Left colon (tissue), 2 donors: ENCODE measurements around the gene DESI1. TPM values are rescaled to one million over a fixed set of nuclear protein-coding genes. Genes with fewer than 3 reads are reported as not detected.
"Not testable (repeated sequence)": the region's sequence is repeated elsewhere in the genome, so short reads cannot be mapped to it uniquely, and the experiment has no call there.

Source experiments
- ATAC-seq: fragments of 200-7000 bp; cut with Tn5 transposase; one replicate; pipeline ENCODE4 v1.9.1; 2020; ENCODE audit warnings: mild to moderate bottlenecking, moderate library complexity
- DNase-seq, 2 donors: peaks; one replicate each; pipeline ENCODE4 v3.0.0-alpha.2; 2020
- intact Hi-C, 2 donors: fragments of 100-400 bp; cut with DNase I in 1 of 2; cut with micrococcal nuclease in 1 of 2; formaldehyde crosslinking; loops; one replicate each; pipeline versions ENCODE4 v1.11.2 to v1.14.0; 2022; cut with DNase I, micrococcal nuclease
- total RNA-seq, 2 donors: library from RNA; stranded (reverse); fragmentation: NEBNext Ultra II Directional; extraction: Animal tissue kit (Norgen Biotek cat#: 25700); gene quantifications; one replicate each; pipeline ENCODE4 v1.2.1, GENCODE V29; 2021
- donor health status: DM: no; HTN: no; CAD: no.
- donor health status: DM: yes; HTN: yes; CAD: no.

DESI1 gene
- total RNA-seq, 2 donors from 2014 or later: 24.5 to 25.2 TPM

DNA sequence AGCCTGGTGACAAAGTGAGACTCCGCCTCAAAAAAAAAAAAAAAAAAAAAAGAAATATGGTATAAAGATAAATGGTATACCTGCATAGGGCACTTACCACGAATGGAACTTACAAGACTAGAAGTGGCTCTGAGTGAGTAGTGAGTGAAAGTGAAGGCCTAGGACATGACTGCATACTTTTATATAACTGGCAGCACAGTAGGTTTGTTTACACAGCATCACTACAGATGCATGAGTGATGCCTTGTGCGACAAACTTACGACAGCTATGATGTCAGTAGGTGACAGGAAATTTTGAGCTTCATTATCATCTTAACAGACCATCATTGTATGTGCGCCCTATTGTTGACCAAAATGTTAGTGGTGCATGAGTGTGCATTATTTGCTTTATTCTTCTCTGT lies 17.9 kb upstream of the DESI1 start:
- no peak for DNase-seq
- no peak for ATAC-seq
- intact Hi-C loops: no loop called here

DNA sequence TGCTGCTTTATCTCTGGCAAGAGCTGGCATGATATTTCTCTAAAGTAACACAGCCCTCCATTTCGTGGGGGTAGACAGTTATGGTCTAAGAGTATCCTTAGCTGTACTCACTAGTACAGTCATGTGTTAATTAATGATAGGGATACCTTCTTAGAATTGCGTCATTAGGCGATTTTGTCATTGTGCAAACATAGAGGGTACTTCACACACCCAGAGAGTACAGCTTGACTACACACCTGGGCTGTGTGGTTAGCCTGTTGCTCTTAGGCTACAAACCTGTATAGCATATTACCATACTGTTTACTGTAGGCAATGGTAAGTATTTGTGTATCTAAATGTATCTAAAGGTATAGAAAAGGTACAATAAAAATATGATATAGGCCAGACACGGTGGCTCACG lies 17.3 kb upstream of the DESI1 start:
- ATAC-seq: no peak
- intact Hi-C loops: no loop called here
- no peak for DNase-seq

DNA sequence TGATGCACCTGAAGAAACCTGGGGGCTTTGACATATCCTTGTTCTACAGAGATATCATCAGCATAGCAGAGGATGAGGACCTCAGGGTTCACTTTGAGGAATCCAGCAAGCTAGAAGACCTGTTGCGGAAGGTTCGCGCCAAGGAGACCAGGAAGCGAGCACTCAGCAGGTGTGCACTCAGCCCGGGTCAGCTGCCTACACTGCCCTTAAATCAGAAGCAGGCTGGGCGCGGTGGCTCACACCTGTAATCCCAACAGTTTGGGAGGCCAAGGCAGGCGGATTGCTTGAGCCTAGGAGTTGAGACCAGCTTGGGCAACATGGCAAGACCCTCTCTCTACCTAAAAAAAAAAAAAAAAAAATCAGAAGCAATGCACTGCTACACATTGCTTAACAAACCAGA lies 16.8 kb upstream of the DESI1 start:
- DNase-seq, ATAC-seq, intact Hi-C loops: not testable (repeated sequence)

DNA sequence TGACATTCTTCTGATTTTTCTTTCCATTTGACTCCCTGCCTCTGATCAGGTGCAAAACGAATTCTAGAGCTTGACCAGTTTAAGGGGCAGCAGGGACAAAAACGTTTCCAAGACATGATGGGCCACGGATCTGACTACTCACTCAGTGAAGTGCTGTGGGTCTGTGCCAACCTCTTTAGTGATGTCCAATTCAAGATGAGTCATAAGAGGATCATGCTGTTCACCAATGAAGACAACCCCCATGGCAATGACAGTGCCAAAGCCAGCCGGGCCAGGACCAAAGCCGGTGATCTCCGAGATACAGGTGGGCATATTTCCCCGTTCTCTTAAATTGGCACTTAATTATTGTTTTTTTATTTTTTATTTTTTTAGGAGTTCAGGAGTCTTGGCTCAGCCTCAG lies 15.6 kb upstream of the DESI1 start:
- intact Hi-C loops: no loop called here
- ATAC-seq (no peak), DNase-seq (no peak)

DNA sequence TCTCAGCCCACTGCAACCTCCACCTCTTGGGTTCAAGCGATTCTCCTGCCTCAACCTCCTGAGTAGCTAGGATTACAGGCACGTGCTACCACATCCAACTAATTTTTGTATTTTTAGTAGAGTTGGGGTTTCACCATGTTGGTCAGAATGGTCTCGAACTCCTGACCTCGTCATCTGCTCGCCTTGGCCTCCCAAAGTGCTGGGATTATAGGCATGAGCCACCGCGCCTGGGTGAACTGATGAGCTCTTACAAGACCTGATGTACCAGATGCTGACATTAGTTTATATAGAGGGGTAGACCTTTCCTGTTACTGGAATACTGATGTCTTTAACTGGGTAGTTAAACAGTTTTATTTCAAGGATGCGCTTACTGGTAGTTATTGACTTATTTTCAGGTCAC lies 13.8 kb upstream of the DESI1 start:
- ATAC-seq, intact Hi-C loops, DNase-seq: not testable (repeated sequence)

DNA sequence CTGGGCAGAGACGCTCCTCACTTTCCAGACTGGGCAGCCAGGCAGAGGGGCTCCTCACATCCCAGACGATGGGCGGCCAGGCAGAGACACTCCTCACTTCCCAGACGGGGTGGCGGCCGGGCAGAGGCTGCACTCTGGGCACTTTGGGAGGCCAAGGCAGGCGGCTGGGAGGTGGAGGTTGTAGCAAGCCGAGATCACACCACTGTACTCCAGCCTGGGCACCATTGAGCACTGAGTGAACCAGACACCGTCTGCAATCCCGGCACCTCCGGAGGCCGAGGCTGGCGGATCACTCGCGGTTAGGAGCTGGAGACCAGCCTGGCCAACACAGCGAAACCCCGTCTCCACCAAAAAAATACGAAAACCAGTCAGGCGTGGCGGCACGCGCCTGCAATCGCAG lies 10.8 kb upstream of the DESI1 start:
- intact Hi-C loops, DNase-seq, ATAC-seq: not testable (repeated sequence)

DNA sequence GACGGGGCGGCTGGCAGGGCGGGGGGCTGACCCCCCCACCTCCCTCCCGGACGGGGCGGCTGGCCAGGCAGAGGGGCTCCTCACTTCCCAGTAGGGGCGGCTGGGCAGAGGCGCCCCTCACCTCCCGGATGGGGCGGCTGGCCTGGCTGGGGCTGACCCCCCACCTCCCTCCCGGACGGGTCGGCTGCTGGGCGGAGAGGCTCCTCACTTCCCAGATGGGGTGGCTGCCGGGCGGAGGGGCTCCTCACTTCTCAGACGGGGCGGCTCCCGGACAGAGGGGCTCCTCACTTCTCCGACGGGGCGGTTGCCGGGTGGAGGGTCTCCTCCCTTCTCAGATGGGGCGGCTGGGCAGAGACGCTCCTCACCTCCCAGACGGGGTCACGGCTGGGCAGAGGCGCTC lies 10.3 kb upstream of the DESI1 start:
- DNase-seq, ATAC-seq, intact Hi-C loops: not testable (repeated sequence)

DNA sequence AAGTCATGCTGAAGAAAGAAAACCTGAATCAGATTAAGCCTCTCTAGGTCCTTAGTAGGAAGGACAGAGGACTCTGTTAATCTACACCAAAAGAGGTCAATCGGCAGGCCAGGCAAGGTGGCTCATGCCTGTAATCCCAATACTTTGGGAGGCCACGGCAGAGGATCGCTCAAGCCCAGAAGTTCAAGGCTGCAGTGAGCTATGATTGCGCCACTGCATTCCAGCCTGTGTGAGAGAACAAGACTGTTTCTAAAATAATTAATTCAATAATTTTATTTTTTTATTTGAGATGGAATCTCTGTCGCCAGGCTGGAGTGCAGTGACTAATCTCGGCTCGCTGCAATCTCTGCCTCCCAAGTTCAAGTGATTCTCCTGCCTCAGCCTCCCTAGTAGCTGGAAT lies 4.7 kb upstream of the DESI1 start:
- intact Hi-C loops: no loop called here
- no peak for DNase-seq
- no peak for ATAC-seq

DNA sequence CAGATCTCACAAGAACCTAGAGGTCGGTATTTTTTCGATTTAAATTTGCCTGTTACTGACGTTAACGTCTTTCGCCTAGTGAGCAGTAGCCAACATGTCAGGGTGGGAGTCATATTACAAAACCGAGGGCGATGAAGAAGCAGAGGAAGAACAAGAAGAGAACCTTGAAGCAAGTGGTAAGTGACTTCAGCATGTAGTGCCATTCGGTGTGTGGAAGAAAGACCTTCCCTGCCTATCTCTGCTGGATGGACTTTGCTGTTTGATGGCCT lies 1.0 kb upstream of the DESI1 start:
- ATAC-seq: no peak
- intact Hi-C loops: no loop called here
- no peak for DNase-seq

DNA sequence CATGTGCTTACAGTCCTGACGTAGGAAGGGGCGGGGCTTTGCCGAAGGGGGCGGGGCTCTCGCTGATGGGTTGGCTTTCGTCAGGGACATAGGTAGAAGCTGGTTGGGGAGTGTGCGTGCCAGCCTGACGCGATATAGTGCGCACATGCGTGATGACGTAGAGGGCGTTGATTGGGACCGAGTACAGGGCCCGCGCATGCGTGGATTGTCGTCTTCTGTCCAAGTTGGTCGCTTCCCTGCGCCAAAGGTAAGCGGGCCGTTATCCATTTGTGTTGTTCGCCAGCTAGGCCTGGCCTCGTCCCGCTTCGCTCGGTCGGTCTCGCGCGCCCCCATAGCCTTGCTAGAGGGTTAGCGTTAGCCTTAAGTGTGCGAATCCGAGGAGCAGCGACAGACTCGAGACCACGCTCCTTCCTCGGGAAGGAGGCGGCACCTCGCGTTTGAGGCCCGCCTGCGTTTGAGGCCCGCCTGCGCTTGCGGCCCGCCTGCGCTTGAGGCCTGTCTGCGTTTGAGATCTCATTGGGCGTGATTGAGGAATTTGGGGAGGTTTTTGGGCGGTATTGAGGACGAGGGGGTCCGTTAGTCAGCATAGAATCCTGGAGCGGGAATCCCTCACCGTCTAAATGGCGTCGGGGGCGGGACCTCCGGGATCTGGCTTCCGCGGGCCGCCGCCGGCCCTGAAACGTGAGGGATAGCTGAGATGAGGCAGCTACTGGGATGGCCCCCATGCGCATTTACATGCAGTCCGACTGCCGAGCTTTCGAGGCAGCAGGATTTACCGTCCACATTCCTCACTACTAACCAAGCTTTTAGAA lies 462 bp upstream of the DESI1 start, which contains the start of gene XRCC6:
TSS of gene XRCC6 (plus strand) at position 197 of the 812 bp plus-strand sequence. CDS start 710 bp downstream, outside the sequence.
- DNase-seq: peak; percentile 100
- ATAC-seq: peak; percentile 92
- intact Hi-C loops: no loop called here

DNA sequence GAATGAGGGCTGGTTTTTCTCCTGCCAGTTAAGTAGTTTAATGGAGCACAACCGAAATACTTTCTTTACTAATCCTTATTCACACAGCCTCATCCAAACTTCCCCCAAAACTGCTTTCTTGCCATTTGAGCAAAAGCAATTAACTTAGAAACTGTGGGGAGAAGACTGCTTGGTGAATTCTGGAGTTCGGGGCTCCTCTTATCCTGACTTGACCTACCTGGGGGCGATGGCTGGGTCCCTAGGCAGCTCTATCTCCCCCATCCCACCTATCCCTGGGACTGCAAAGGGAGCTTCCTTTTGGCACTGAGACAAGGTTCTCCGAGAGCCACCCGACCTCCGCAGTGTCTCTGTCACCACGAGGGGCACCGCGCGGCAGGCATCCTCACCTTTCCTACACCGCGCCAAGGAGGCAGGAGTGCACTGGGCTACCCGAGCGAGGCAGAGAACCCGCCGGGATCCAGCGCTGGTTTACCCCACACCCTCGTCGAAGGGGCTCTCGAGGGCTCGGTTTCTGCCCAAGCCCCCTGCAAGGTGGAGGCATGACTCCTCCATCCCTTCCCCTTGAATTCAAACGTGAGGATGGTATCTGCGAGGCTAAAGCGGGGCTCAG lies 759 bp downstream of the DESI1 start:
- ATAC-seq (peak; percentile 47), DNase-seq (peak; percentile 35 to 67)
- intact Hi-C loops: no loop called here

DNA sequence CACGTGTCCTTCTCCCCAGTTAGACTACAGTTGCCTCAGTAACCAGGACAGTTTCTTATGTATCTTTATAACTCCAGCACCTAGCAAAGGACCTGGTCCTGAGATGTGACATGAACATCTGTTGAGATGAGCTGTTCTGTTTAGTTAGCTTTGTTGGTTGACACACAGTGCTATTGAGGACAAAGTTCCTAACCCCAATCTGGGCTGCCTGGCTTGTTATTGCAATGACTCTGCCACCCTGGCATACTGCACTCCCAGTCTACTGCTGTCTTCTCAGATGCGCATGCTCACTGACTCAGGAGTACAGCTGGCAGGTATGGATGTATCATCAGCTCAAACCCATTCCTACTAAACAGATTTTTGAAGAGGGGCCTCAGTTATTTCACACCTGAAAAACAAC lies 7.4 kb downstream of the DESI1 start:
- intact Hi-C loops: no loop called here
- ATAC-seq: peak; percentile 54
- DNase-seq: no peak

DNA sequence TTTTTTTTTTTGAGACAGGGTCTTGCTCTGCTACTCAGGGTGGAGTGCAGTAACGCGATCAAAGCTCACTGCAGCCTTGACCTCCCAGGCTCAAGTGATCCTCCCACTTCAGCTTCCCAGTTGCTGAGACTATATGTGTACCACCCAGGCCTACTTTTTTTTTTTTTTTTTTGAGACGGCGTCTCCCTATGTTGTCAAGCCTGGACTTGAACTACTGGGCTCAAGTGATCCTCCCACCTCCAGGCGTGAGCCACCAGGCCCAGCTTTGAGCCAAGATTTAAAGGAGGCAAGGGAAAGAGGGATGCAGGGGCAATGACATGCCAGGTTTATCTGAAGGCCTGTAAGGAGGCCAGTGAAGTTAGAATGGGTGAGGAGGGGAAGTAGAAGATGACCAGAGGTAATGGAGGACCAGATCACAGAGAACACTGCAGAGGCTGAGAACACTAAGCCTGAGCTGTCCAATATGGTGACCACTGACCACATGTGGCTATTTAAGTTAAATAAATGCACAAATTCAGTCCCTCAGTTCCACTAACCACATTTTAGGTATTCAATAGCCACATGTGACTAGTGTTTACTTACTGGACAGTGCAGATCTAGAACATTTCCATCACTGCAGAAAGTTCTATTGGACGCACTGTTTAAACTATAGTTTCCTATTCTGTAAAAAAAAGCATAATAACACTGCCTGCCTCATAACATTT lies 8.1 kb downstream of the DESI1 start:
- ATAC-seq: no peak
- intact Hi-C loops: no loop called here

DNA sequence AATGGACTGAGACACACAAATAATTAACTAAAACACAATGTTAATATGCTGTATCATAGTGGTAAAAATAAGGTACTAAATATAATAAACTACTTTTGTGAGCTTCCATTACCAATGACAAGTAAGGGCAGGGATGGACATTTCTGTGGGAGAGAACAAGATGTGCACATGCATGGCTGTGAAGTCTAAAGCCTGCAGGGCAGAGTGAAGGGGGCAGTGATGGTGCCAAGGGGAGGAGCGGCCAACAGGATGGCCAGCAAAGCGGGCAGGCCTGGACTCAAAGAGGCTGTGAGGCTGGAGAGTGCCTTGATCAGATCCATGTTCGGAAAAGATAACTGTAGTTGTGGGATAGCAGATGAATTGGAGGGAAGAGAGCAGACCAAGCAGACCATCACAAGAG lies 12.5 kb downstream of the DESI1 start:
- intact Hi-C loops: no loop called here
- DNase-seq (no peak), ATAC-seq (no peak)

More for the DNA sequence above, 8.1 kb downstream of the DESI1 start:
- no peak for DNase-seq

DNA sequence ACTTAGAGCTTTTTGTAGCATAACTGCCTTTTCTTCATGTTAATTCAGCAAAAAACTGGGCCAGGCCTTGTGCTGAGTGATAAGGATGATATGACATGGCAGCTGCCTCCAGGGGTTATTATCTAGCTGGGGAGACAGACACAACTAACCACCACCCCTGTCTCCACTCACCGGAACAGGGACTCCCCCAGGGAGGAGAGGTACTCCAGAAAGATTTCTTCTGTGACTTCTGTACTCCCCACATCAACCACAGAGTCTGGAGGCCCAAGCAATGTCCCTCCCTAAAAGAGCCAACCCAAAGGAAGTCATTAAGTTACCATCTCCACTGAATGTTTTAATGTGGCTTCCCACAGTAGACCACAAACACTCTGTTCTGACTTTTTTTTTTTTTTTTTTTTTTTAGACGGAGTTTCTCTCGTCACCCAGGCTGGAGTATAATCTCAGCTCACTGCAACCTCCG lies 16.9 kb downstream of the DESI1 start:
- no peak for DNase-seq
- ATAC-seq: no peak
- intact Hi-C loops: no loop called here

DNA sequence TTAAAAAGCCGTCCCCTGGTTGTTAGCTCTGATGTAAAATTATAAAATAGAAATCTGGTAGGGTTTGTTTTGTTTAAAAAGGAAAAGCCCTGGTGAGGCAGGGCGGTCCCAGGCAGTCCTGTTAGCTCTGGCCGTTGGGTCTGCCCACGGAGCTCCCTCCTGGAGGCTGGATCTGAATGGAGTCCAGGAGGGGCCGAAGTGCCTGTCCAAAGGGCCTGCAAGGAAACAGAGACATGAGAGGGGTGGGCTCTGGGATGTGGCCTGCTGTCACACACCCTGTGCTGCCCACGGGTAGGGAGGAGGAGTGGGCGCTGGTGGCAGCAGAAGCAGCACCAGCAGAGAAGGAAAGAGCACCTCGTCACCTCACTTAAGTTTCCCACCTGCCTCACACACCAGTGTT lies 19.9 kb downstream of the DESI1 start:
- DNase-seq: no peak
- ATAC-seq: no peak
- intact Hi-C loops: no loop called here

DNA sequence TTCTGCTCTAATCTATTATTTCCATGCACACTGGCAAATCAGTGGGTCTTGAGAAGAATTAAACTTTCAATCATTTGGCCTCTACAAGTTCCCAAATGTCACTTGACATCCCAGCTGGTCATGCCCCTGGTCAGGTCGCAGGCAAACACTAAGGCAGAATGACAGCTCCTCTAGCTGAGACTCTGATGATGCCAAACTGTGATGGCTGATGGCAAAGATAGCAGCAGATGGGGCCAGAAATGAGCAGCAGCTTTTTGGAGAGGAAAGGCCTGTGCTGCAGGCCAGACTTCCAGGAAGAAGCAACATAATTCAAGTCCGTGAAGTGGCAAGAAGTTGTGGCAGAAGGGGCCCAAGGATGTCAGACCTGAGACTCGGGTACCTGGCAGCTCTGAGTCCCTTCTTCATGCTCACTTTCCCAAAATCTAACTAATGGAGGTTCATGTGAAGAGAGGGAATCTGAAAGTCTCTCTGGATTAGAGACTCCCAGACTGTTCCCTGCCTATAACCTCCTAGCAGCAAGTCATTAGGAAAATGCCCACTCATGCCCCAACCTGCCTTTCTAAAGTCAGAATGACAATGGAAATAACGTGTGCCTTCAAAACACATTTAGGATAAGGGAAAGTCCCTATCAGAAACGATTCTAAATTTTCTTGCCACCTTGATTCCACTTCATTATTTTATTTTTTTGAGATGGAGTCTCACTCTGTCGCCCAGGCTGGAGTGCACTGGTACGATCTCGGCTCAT lies 21.8 kb downstream of the DESI1 start:
- no peak for ATAC-seq
- intact Hi-C loops: loop anchor here in 1 of 2 donors (10.0 kb wide), 1 partner anchor 64 kb away; no protein-coding TSS in a partner anchor
- DNase-seq: no peak

DNA sequence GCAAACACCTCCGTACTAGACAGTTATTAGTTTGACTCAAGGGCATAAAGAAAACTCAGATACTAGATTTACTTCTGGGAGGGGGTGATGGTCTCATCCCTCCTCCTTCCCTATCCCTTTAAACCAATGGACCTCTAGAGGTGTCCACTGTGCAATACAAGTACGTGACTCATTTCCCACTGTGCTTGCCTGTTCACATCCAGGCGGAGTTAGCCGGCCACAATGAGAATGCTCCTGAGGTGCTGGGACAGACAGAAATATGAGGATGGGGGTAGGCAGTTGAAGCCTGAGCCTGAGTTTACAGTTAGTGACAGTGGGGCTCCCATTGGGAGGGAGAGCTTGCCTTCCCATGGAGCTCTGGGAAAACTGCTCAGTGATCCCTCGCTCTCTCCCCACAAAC lies 22.8 kb downstream of the DESI1 start:
- ATAC-seq: no peak
- intact Hi-C loops: loop anchor here in 1 of 2 donors (10.0 kb wide), 1 partner anchor 63 kb away; no protein-coding TSS in a partner anchor
- no peak for DNase-seq

DNA sequence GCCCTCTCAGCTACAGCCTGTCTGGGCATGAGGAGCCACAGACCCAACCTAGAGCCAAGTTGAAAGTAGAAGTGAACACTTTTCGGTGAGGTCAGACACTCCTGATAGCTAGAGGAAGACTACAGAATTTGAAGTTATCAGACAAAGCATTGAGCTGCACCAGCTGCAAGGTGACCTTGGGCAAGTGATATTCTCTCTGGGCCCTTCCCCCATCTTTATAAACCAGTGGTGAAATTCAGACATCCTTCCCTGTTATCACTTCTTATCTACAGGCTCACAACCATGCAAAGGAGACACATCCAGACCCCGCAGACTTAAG lies 23.2 kb downstream of the DESI1 start:
- intact Hi-C loops: loop anchor here in 1 of 2 donors (10.0 kb wide), 1 partner anchor 63 kb away; no protein-coding TSS in a partner anchor
- ATAC-seq: no peak
- DNase-seq: no peak
